GM23338 (cell line): Measurements from ENCODE around the gene USP46.

Experiments
- CTCF ChIP-seq, 2 experiments: fragments of 200-600 bp in 1 of 2; sonication (generic) in 1 of 2; conservative IDR thresholded peaks; 2 replicates each; pipeline versions ENCODE4 v1.5.1 to v1.6.1; 2016 to 2017; ENCODE audit warnings: antibody characterized with exemption in 2 of 2, low read depth in 2 of 2, mild to moderate bottlenecking in 2 of 2, moderate library complexity in 1 of 2
- ETS1 ChIP-seq: IDR thresholded peaks from 2 replicates; pipeline ENCODE4 v1.6.1; 2016; ENCODE audit warnings: antibody characterized with exemption
- EZH2 ChIP-seq: fragments of 200-600 bp; sonication (generic); IDR thresholded peaks from one replicate; pipeline ENCODE4 v1.8.0; 2017; ENCODE audit warnings: antibody characterized with exemption, mild to moderate bottlenecking, low read depth; ENCODE audit not compliant: unreplicated experiment
- EZH2phosphoT487 ChIP-seq: fragments of 200-600 bp; sonication (generic); IDR thresholded peaks from one replicate; pipeline ENCODE4 v1.8.1; 2018; ENCODE audit warnings: antibody characterized with exemption; ENCODE audit not compliant: unreplicated experiment
- JUNB ChIP-seq: IDR thresholded peaks from one replicate; pipeline ENCODE4 v1.6.1; 2016; ENCODE audit warnings: antibody characterized with exemption; ENCODE audit not compliant: unreplicated experiment
- NANOG ChIP-seq: IDR thresholded peaks from 2 replicates; pipeline ENCODE4 v1.6.1; 2016; ENCODE audit warnings: antibody characterized with exemption, borderline replicate concordance
- POLR2AphosphoS5 ChIP-seq: IDR thresholded peaks from 2 replicates; pipeline ENCODE4 v1.6.1; 2016; ENCODE audit warnings: antibody characterized with exemption, low read depth
- REST ChIP-seq: IDR thresholded peaks from one replicate; pipeline ENCODE4 v1.6.1; 2018; ENCODE audit warnings: antibody characterized with exemption; ENCODE audit not compliant: unreplicated experiment
- ZNF114 ChIP-seq: fragments of 250-450 bp; sonication (Bioruptor Pico); IDR thresholded peaks from 2 replicates; pipeline ENCODE4 v1.5.0; 2020; ENCODE audit warnings: mild to moderate bottlenecking, moderate library complexity
- ZNF331 ChIP-seq: fragments of 250-450 bp; sonication (Bioruptor Pico); IDR thresholded peaks from 2 replicates; pipeline ENCODE4 v1.5.0; 2020; ENCODE audit warnings: low read depth, mild to moderate bottlenecking, moderate library complexity
- ZNF462 ChIP-seq: fragments of 250-450 bp; sonication (Bioruptor Pico); IDR thresholded peaks from 2 replicates; pipeline ENCODE4 v1.5.0; 2020; ENCODE audit warnings: mild to moderate bottlenecking, moderate library complexity

- no peak for TF ChIP-seq CTCF (conservative IDR thresholded peaks at IDR 0.05; ENCODE audit: low read depth in 2 of 2)
- TF ChIP-seq EZH2 = no peak
- TF ChIP-seq POLR2AphosphoS5 = no peak
- no peak for TF ChIP-seq NANOG
- no peak for TF ChIP-seq ZNF114 (CRISPR knock-in tag)
- no peak for TF ChIP-seq REST
- TF ChIP-seq JUNB = no peak
- TF ChIP-seq ETS1 = no peak
- no peak for TF ChIP-seq ZNF462 (CRISPR knock-in tag)
- no peak for TF ChIP-seq ZNF331
- TF ChIP-seq EZH2phosphoT487 = no peak
These were observed 30.0 kb upstream of the USP46 start for GRCh38 chr4:52689096-52689495.
